Rectal smooth muscle tissue (tissue), 1 donor: ENCODE results near the gene CCSER2.
A peak's percentile ranks its signal among the peaks of the same experiment; 100 is the strongest.
"Not testable (repeated sequence)": the region's sequence is repeated elsewhere in the genome, so short reads cannot be mapped to it uniquely, and the experiment has no call there.

ENCODE experiments used
- H3K27ac ChIP-seq: one replicate; pipeline ENCODE4 v1.7.0; 2013; ENCODE audit warnings: low read depth, low read length, inconsistent platforms
- H3K27me3 ChIP-seq: one replicate; pipeline ENCODE4 v1.7.0; 2013; ENCODE audit warnings: low read length; ENCODE audit not compliant: control insufficient read depth, insufficient read depth
- H3K36me3 ChIP-seq: one replicate; pipeline ENCODE4 v1.7.0; 2013; ENCODE audit warnings: low read length; ENCODE audit not compliant: control insufficient read depth, insufficient read depth
- H3K4me1 ChIP-seq: one replicate; pipeline ENCODE4 v1.7.0; 2013; ENCODE audit warnings: low read length; ENCODE audit not compliant: control insufficient read depth, insufficient read depth
- H3K4me3 ChIP-seq: one replicate; pipeline ENCODE4 v1.7.0; 2013; ENCODE audit warnings: low read length
- H3K9ac ChIP-seq: one replicate; pipeline ENCODE4 v1.7.0; 2013; ENCODE audit warnings: low read length

CCSER2 gene, protein sequence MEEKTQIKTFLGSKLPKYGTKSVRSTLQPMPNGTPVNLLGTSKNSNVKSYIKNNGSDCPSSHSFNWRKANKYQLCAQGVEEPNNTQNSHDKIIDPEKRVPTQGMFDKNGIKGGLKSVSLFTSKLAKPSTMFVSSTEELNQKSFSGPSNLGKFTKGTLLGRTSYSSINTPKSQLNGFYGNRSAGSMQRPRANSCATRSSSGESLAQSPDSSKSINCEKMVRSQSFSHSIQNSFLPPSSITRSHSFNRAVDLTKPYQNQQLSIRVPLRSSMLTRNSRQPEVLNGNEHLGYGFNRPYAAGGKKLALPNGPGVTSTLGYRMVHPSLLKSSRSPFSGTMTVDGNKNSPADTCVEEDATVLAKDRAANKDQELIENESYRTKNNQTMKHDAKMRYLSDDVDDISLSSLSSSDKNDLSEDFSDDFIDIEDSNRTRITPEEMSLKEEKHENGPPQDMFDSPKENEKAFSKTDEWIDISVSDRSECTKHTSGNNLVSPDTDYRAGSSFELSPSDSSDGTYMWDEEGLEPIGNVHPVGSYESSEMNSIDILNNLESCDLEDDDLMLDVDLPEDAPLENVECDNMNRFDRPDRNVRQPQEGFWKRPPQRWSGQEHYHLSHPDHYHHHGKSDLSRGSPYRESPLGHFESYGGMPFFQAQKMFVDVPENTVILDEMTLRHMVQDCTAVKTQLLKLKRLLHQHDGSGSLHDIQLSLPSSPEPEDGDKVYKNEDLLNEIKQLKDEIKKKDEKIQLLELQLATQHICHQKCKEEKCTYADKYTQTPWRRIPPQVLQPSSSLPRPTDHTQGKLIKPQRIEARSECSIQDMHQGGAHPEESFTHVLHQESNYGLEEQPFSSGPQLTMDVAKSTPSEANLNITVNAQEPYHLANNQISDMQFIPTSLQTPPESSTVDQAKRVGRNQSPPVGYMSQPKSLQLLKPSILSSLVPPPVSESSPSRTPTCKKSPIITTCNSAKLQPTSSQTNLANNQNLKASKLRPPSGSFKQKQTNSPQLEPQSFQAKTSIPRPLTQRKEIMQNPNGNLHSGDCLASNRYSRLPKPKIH

DNA sequence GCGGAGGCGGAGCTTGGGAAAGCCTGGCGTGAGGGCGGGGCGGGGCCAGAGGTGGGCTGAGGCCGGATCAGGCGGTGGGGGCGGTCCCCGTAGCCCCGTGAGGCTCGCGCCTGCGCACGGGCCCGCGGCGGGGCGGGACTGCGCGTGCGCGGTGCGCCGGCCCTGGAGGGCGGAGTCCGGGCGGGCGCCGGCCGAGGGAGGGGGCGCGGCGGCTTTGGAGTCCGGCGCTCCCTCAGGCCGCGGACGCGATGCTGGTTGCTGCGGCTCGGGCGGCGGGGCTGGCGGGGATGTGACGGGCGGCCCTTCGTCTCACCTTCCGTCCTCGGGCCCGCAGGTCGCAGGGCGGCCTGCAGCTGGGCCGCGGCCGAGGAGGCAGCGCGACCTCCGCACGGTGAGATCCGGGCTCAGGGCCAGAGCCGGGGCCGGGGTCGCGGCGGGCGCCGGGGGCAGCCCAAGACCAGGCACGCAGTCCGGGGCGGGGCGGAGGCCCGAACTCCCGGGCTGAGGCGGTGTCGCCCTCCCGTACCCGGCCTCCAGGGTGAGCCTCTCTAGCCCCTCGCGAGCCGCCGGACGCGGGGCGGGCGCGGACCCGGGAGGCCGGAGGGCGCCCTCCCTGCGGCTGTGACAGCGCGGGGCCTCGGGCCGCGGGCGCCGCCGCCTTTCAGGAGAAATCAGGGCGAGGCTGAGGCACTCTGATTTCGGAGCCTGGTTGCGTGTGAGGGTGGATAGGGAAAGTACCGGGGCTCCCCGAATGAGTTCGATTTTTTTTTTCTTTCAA, at the start of gene CCSER2:
CCSER2 (plus strand) TSS at position 172 of the 778 bp plus-strand sequence. CDS start 42,464 bp downstream, outside the sequence.
- peak within 1 kb of the TSS; percentile 95 for H3K27ac ChIP-seq
- no peaks in the 10 kb centered on the region for H3K27me3 ChIP-seq
- peak within 1 kb of the TSS; percentile 78 for H3K4me3 ChIP-seq
- H3K36me3 ChIP-seq = no peaks in the 10 kb centered on the region
- peaks cover 11% of the 10 kb centered on the region for H3K4me1 ChIP-seq
- H3K9ac ChIP-seq = peak within 1 kb of the TSS; percentile 81

DNA sequence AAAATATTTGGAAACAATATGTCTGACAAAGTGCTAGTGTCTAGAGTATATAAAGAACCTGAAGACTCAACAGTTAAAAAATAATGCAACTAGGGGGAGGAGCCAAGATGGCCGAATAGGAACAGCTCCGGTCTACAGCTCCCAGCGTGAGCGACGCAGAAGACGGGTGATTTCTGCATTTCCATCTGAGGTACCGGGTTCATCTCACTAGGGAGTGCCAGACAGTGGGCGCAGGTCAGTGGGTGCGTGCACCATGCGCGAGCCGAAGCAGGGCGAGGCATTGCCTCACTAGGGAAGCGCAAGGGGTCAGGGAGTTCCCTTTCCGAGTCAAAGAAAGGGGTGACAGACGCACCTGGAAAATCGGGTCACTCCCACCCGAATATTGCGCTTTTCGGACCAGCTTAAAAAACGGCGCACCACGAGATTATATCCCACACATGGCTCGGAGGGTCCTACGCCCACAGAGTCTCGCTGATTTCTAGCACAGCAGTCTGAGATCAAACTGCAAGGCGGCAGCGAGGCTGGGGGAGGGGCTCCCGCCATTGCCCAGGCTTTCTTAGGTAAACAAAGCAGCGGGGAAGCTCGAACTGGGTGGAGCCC, 48.4 kb upstream of the CCSER2 start:
- not testable (repeated sequence) for H3K9ac ChIP-seq, H3K4me1 ChIP-seq, H3K36me3 ChIP-seq, H3K27me3 ChIP-seq, H3K27ac ChIP-seq, H3K4me3 ChIP-seq

DNA sequence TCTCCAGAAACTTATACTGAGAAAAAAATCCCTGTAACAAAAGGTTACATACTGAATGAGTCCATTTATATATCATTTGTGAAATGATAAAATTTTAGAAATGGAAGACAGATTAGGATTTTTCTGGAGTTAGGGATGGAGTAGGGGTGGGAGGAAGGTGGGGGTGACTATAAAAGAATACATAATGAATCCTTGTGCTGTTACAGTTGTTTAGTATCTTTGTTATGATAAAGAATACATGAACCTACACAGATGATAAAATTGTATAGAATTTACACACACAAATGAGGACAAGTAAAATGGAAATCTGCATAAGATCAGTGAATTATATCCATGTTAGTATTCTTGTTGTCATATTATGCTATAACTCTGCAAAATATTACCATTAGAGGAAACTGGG, 41.7 kb upstream of the CCSER2 start:
- H3K36me3 ChIP-seq = no peaks in the 10 kb centered on the region
- H3K4me1 ChIP-seq = no peaks in the 10 kb centered on the region
- no peak overlapping the region for H3K27ac ChIP-seq
- H3K4me3 ChIP-seq = no peak overlapping the region
- no peaks in the 10 kb centered on the region for H3K27me3 ChIP-seq
- no peak overlapping the region for H3K9ac ChIP-seq

DNA sequence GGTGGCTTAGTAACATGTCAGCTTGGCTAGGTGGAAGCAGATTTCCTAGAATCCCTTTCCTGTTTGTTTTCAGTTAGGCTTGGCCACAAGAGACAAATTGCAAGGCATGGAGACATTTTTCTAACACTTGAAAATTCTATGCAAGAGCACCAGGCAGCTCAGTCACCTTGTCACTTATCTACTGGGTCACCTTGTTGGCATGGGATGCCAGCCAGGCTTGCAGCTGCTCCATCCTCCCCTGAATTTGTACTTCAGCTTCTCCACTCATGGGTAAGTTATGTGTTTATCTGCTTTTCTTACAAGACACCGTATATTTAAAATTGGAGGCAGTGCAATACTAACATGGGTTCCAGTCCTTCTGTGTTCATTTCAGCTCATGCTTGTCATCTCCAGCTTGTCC, 40.2 kb upstream of the CCSER2 start:
- H3K27me3 ChIP-seq = no peaks in the 10 kb centered on the region
- H3K4me3 ChIP-seq = no peak overlapping the region
- H3K27ac ChIP-seq = no peak overlapping the region
- no peak overlapping the region for H3K9ac ChIP-seq
- H3K4me1 ChIP-seq = no peaks in the 10 kb centered on the region
- H3K36me3 ChIP-seq = no peaks in the 10 kb centered on the region

DNA sequence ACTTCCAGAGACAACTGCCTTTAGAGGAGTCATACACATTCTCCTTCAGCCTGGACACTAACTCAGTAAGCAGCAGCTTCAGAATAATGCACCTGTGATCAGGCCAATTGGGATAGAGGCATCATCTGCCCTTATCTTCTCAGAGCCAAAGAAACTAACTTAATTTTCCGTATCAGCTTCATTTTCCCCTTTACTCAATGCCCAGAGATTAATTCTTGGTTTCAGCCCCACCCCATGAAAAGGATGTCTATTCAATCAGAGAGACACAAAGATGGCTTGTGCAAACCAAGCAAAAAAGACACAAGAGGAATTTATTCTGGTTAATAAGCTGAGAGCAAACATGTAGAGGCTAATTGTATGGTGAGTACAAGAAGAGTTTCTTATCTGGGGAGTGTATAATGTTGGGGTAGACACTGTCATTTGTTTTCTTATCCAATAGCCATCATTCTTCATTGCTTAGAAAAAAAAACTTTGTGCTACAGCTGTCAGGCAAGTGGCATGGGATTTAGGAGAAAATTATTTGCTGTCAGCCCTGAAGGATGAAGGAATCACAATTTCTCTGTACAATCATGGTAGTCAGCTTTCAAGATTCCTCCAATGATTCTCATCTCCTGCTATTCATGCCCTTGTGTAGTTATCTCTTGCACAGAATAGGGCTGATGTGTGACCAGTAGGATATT, 38.7 kb upstream of the CCSER2 start:
- Histone ChIP-seq H3K4me1 (no peaks in the 10 kb centered on the region), H3K27me3 (no peaks in the 10 kb centered on the region), H3K27ac (no peak overlapping the region), H3K36me3 (no peaks in the 10 kb centered on the region), H3K9ac (no peak overlapping the region), H3K4me3 (no peak overlapping the region)

DNA sequence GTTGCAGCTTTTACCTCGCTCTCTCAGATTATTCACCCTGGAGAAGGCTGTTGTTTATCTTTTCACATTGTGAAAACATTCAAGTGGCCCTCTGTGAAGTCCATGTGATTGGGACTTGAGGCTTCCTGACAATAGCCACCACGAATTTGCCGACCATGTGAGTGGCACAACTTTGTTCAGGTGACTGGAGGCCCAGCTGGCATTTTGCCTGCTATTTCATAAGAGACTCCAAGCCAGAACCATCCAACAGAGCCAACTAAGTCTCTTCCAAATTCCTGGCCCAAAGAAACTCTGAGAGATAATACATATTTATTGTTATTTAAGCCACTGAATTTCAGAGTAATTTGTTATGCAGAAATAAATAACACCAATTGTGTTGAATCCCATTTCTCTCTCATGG, 38.2 kb upstream of the CCSER2 start:
- Histone ChIP-seq H3K4me3 (no peak overlapping the region), H3K36me3 (no peaks in the 10 kb centered on the region), H3K4me1 (no peaks in the 10 kb centered on the region)

DNA sequence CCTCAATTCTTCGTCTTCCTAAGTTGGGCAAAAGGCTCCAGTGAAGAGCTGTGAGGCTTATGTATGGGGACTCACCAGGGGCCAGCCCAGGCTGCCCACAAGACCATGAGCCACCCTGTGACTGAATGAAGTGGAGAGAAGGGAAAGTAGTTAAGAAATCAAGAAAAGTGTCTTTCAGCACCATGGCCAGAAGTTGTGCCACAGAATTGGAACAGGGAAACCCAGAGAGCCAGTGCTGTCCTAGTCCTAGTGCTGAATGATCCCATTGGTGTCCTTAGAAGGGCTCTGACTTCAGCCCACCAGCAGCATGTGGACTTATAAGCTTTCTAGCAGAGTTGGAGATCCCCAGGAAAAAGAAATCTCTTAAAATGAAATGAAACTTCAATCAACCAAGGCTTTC, 37.0 kb upstream of the CCSER2 start:
- Histone ChIP-seq H3K27ac (no peak overlapping the region), H3K36me3 (no peaks in the 10 kb centered on the region), H3K4me3 (no peak overlapping the region), H3K9ac (no peak overlapping the region), H3K4me1 (no peaks in the 10 kb centered on the region), H3K27me3 (no peaks in the 10 kb centered on the region)

More for the DNA sequence above, 38.2 kb upstream of the CCSER2 start:
- H3K27me3 ChIP-seq = no peaks in the 10 kb centered on the region
- no peak overlapping the region for H3K27ac ChIP-seq
- no peak overlapping the region for H3K9ac ChIP-seq

DNA sequence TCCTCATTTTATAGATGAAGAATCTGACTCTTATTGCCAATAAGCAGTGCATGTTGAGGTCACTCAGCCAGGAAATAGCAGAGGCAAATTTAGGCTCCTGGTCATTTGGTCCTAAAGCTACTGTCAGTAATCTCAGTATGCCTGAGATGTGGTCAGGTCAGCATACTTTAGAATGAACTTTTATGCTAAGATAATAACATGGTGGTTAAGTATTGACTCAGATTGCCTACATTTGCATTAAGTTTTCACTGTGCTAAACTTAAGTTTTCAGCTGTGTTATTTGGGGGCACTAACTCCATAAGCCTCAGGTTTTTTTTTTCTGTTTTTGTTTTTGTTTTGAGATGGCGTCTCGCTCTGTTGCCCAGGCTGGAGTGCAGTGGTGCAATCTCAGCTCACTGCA, 35.9 kb upstream of the CCSER2 start:
- Histone ChIP-seq H3K36me3 (no peaks in the 10 kb centered on the region), H3K9ac (no peak overlapping the region), H3K27ac (no peak overlapping the region)

DNA sequence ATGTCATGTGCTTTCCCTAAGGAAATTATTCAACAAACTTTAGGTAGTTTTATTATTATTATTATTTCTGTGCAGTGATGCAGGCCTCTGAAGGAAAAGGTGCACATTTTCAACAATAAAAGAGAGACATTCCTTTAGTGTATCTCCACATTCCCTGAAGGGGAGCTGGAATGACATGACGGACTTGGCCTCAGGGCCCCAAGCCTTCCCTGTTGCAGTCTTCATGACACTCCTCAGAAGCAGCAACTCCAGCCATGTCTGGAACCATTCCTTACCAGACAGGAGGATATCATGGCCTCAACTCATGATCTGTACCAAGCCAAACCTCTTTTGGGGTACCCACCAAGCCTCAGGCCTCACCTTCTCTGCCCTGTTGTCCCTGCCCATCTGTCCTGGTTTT, 35.2 kb upstream of the CCSER2 start:
- H3K27me3 ChIP-seq = no peaks in the 10 kb centered on the region
- H3K4me3 ChIP-seq = no peak overlapping the region
- H3K4me1 ChIP-seq = no peaks in the 10 kb centered on the region
- no peak overlapping the region for H3K9ac ChIP-seq
- no peak overlapping the region for H3K27ac ChIP-seq
- no peaks in the 10 kb centered on the region for H3K36me3 ChIP-seq

More for the DNA sequence above, 35.9 kb upstream of the CCSER2 start:
- H3K27me3 ChIP-seq = no peaks in the 10 kb centered on the region
- no peak overlapping the region for H3K4me3 ChIP-seq
- no peaks in the 10 kb centered on the region for H3K4me1 ChIP-seq

DNA sequence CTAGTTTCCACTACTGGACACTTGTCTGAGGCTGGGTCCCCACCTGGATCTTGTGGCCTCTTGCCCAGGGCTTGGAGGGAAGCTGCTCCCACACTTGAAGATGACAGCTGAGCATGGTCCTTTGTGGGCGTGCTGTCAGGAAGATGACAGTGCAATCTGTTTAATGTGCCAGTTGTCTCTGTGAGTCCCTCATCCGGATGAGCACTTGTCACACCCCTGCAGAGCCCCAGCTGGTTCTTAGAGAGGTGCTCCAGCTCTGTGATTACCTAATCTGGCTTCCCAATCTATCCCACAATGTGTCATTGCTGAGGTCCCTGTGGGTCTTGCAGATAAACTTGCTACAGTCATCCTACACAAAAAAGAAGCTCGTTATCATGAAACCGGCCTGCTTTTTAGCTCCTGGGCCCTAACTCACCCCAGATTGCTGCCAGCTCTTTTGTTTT, 34.8 kb upstream of the CCSER2 start:
- Histone ChIP-seq H3K4me1 (no peaks in the 10 kb centered on the region), H3K36me3 (no peaks in the 10 kb centered on the region), H3K27ac (no peak overlapping the region), H3K27me3 (no peaks in the 10 kb centered on the region), H3K4me3 (no peak overlapping the region), H3K9ac (no peak overlapping the region)

DNA sequence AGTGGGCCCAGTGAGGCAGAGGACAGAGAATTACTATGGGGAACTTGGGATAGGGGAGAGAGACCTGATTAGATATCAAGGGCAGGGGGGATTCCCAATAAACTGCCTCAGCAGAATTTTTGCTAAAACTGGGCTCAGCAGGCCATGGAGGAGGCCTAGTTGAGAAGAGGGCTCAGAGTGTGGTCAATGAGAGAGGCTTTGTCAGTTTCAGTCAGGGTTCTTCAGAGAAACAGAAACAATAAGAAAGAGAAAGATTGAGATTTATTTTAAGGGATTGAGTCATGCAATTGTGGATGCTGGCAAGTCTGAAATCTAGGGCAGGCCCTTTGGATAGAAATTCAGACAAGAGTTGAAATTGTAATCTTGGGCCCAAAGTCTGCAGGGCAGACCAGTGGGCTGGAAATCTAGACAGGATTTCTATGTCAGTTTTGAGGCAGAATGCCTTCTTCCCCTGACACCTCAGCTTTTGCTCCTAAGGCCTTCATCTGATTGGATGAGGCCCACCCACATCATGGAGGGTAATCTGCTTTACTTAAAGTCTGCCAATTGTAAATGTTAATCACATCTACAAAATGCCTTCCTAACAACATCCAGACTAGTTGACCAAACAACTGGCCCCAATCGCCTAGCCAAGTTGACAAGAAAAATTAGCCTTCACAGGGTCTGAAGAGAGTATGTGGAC, 33.5 kb upstream of the CCSER2 start:
- Histone ChIP-seq H3K36me3 (no peaks in the 10 kb centered on the region), H3K27me3 (no peaks in the 10 kb centered on the region), H3K4me3 (no peak overlapping the region), H3K4me1 (no peaks in the 10 kb centered on the region), H3K9ac (no peak overlapping the region), H3K27ac (no peak overlapping the region)
